Measurements from ENCODE around the gene TRAP1.

TRAP1 gene

GRCh38 chr16:3713587-3714242 lies 3.6 kb downstream of the TRAP1 start:
- DNase-seq (ENCODE audit: low spot score), result no peak

DNA sequence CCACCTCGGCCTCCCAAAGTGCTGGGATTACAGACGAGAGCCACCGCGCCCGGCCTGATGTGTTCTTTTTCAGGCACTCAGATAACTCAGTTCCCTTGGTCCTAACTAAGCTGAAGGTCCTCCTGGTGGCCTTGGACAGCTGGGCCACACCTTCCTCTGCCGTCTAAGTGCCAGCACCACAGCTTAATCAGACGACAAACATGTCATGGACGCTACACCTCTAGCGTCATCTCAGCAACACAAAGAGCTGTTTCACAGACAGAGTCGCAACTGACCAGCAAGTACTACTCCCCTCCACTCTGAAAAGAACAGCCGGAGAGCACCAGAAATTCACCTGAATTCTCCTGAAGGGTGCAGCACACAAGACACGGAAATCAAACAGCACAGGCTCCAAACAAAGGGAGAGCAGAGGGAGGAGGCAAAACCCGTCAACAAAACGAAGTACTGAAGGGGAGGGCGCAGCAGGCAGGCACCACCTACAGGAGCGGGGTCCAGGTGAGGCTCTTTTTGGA lies 4.4 kb downstream of the TRAP1 start:
- DNase-seq (ENCODE audit: low spot score), result no peak

- no peak for DNase-seq (ENCODE audit: low spot score)
These were observed 10.9 kb downstream of the TRAP1 start for GRCh38 chr16:3706253-3707012.

DNA sequence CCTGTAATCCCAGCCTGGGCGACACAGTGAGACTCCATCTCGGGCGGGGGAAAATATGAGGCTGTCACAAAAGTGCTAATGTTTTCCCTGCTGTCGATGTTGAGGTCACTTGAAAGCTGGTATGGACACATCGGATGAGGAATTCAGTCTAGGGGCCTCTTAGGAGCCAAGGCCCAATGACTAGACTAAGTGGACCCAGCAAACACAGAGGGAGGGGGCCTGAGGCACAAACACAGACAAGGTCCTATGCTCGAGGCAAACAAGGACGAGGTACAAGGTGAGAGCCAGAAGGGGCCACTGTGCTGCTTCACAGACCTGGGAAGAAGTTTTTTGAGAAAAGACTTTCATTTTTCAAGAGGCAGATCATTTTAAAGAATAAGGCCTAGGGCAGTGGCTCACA lies 15.2 kb downstream of the TRAP1 start:
- DNase-seq (ENCODE audit: low spot score), result no peak

- no peak for DNase-seq (ENCODE audit: low spot score)
These were observed 15.8 kb downstream of the TRAP1 start for GRCh38 chr16:3701531-3701930.

DNA sequence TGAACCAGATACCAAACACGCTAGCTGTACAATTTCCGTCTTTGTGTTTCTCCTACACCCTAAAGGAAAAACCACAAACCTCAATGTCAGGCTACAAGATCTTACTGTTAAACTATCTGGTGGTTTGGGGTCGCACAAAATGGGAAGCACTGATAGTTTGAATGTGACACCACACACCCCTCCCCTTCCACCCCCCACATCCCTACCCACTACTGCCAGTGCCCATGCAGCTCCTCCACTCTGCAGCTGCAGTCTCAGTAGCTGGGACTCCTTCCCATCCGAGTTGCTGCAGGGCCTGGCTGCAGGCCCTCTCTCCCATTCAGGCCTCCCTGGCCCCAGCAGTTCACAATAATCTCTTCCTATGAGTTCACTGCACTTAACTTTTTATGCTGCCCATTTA lies 18.4 kb downstream of the TRAP1 start:
- DNase-seq (ENCODE audit: low spot score), result no peak

DNA sequence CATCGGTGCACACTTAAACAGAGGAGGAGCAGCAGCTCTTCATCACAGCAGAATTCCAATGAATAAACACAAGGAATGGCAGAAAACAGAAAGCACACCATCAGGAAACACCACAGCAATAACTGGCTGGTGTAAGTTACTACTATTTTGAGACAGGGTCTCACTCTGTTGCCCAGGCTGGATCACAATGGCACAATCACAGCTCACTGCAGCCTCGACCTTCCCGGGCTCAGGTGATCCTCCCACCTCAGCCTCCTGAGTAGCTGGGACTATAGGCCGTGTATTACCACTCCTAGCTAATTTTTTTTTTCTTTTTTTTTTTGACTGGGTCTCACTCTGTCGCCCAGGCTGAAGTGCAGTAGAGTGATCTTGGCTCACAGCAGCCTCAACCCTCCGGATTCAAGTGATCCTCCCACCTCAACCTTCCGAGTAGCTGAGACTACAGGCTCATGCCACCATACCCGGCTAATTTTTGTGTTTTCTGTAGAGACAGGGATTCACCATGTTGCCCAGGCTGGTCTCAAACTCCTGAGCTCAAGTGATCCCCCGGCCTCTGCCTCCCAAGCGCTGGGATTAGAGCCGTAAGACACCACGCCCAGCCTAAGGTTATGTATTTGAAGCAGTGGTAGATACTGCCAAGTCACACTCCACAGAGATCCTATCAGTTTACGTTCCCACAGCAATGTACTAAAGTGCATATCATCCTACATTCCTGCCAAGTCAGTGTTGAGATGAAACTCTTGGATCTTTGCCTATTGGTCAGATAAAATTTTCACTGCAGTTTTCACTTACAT lies 20.7 kb downstream of the TRAP1 start:
- DNase-seq (ENCODE audit: low spot score), result no peak

DNA sequence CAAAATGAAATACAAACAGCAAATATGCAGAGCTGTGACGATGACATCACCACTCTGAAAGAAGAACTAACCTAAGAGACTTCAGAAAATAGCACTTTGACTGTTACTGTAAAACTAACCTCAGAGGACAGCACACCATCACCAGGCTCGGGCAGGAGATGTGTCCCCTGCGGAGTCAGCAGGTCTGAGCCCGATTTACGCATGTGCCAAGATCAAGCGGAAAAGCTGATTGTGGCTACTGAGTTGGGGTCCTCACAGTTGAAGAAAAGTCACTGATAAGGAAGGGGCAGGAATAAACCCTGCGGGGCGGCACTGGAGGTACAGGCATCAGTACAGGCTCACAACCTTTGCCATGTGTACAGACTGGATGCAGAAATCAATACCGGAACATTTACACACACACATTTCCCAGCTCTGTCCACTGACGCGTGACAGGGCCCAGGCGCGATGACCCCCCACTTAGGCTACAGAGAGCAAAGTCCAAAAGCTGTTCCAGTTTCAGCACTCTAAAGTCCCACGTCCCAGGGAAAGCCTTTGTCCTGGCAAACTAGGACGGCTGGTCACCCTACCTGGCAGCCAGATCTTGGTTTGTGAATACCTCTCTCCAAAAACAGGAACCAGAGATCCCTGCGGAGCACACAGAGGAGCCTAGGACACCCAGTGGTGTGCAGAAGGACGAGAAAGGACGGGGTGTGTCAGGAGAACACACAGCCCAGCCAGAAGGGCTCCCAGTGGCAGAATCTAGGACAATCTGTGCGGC lies 21.5 kb downstream of the TRAP1 start:
- no peak for DNase-seq (ENCODE audit: low spot score)

- DNase-seq (ENCODE audit: low spot score), result no peak
These were observed 23.3 kb downstream of the TRAP1 start for GRCh38 chr16:3694051-3694450.

DNA sequence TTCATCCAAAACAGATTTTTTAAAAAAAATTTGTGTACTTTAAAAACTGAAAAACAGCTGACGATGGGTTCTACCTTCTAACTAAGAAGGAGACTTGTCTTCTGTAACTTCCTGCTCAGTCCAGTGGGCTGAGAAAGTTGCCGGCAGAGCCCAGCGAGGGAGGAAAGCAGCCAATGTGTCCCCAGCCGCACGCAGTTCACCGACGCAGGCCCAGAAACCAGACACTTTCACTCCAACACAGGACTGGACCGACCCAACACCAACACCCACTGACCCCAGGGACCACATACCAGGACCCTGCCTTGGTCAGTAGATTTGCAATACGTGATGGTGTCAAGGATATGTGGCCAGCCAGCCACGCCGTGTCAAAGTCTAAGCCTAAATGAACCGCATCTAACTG lies 25.6 kb downstream of the TRAP1 start:
- DNase-seq (ENCODE audit: low spot score), result no peak

DNA sequence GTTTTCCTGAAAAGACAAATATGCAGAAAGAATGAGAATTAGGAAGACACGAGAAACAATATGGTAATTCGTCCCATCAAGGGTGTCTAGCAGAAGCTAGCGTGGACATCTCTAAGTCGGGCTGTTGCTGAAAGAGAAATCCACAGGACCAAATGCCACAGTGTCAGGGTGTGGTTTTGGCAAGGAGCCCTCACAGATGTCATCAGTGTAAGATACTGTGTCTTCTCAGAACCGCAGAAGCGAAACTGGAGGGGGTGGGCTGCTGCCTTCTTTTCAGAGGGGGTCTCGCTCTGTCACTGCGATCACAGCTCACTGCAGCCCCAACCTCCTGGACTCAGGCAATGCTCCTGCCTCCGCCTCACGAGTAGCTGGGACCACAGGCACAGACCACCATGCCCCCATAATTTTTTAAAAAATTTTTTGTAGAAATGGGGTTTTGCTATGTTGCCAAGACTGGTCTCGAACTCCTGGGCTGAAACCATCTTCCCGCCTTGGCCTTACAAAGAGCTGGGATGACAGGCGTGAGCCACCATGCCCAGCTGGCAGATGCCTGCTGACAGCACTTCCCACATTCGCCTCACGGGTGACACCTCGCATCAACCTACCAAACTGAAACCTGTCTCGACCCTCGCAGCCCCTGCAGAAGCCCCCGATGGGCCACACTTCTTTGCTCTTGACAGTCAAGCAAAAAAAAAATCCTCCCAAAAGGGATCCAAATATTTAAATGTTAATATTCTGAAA lies 26.2 kb downstream of the TRAP1 start:
- DNase-seq (ENCODE audit: low spot score), result no peak

- DNase-seq (ENCODE audit: low spot score), result peak; percentile 83
These were observed 26.8 kb downstream of the TRAP1 start for GRCh38 chr16:3690470-3690928.

DNA sequence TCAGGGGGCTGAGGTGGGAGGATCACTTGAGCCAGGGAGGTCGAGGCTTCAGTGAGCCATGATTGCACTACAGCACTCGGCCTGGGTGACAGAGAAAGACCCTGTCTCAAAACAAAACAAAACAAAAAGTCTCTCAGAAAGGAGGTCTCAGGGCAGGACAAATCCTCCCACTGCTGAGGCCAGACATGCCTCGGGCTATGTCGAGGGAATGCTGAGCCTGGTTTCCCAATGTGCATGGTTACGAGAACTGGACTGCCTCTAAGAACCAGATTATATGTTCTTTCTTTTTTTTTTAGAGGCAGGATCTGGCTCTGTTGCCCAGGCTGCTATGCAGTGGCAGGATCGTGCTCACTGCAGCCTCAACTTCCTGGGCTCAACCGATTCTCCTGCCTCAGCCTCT lies 27.6 kb downstream of the TRAP1 start:
- DNase-seq (ENCODE audit: low spot score), result no peak

GRCh38 chr16:3687792-3688191 lies 29.5 kb downstream of the TRAP1 start:
- DNase-seq (ENCODE audit: low spot score), result no peak

GRCh38 chr16:3687021-3687420 lies 30.3 kb downstream of the TRAP1 start:
- no peak for DNase-seq (ENCODE audit: low spot score)

GRCh38 chr16:3681206-3681605 lies 36.1 kb downstream of the TRAP1 start:
- no peak for DNase-seq (ENCODE audit: low spot score)

DNA sequence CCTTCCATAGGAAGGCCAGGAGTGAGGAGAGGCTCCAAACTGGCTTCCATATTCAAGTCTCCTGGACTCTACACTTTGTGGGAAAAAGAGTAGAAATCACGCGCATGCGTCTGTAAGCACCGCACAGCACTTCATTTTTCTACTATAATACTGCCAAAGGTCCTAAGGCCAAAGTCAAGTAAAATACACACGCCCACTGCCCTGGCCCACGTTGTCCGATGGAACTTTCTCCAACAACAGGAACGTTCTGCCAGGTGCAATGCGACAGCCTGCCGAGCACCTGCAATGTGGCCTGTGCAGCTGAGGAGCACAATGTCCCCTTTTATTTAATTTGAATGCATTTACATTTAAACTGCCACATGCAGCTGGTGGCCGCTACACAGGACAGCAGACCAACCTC lies 39.3 kb downstream of the TRAP1 start:
- DNase-seq (ENCODE audit: low spot score), result no peak

GRCh38 chr16:3675601-3676130 lies 41.7 kb downstream of the TRAP1 start:
- no peak for DNase-seq (ENCODE audit: low spot score)

- DNase-seq (ENCODE audit: low spot score), result no peak
These were observed 42.6 kb downstream of the TRAP1 start for GRCh38 chr16:3674513-3675295.

Data from SK-N-DZ (cell line).